SK-N-SH (cell line): ENCODE data around the gene RAD51B. TPM values are rescaled to one million over a fixed set of nuclear protein-coding genes. Genes with fewer than 3 reads are reported as not detected.

Experiments used
- CTCF ChIA-PET: fragments of 300-600, 350-600 bp; formaldehyde crosslinking; extraction: SDS; loops from one replicate; lab custom pipeline; 2021; lab: Yijun Ruan, JAX
- POLR2A ChIA-PET: fragments of 350-600 bp; sonication (Branson Sonifier 250); formaldehyde crosslinking; extraction: SDS; loops from one replicate; lab custom pipeline; 2020; ENCODE audit warnings: antibody characterized with exemption, inconsistent platforms; lab: Yijun Ruan, JAX
- DNase-seq: peaks from one replicate; pipeline ENCODE4 v3.0.0; 2012
- H2AFZ ChIP-seq: fragments of 200-600 bp; sonication (generic); 2 replicates; pipeline ENCODE4 v1.8.1; 2016; ENCODE audit warnings: antibody characterized with exemption, mild to moderate bottlenecking, low read depth
- H3F3A ChIP-seq: fragments of 200-600 bp; sonication (generic); replicated peaks from 2 replicates; pipeline ENCODE3; 2016; ENCODE audit warnings: antibody characterized with exemption, mild to moderate bottlenecking; ENCODE audit not compliant: insufficient read depth
- H3K27ac ChIP-seq, 2 experiments: fragments of 200-500 bp in 1 of 2; fragments of 200-600 bp in 1 of 2; sonication (Bioruptor generic) in 1 of 2; sonication (generic), shearing (Covaris generic) in 1 of 2; 2 replicates each; pipeline versions ENCODE4 v1.5.1 to v1.6.1; 2014 to 2016; ENCODE audit warnings: low read depth in 2 of 2, inconsistent platforms in 1 of 2, low read length in 1 of 2, mild to moderate bottlenecking in 1 of 2, mixed read lengths in 1 of 2
- H3K27me3 ChIP-seq: fragments of 200-600 bp; sonication (generic), shearing (Covaris generic); 2 replicates; pipeline ENCODE4 v1.6.1; 2016; ENCODE audit warnings: mixed run types; ENCODE audit not compliant: insufficient read depth
- H3K36me3 ChIP-seq, 2 experiments: fragments of 200-500 bp in 1 of 2; fragments of 200-600 bp in 1 of 2; sonication (Bioruptor generic) in 1 of 2; sonication (generic) in 1 of 2; replicated peaks in 1 of 2; 2 replicates each; pipeline versions ENCODE3 to v1.5.1; 2014 to 2016; ENCODE audit warnings: low read length in 1 of 2, mild to moderate bottlenecking in 1 of 2; ENCODE audit not compliant: insufficient read depth in 2 of 2, control insufficient read depth in 1 of 2
- H3K4me1 ChIP-seq, 2 experiments: fragments of 200-500 bp in 1 of 2; fragments of 200-600 bp in 1 of 2; sonication (Bioruptor generic) in 1 of 2; sonication (generic), shearing (Covaris generic) in 1 of 2; 2 replicates each; pipeline versions ENCODE4 v1.5.1 to v1.6.1; 2014 to 2016; ENCODE audit warnings: low read depth in 1 of 2, low read length in 1 of 2, mixed run types in 1 of 2; ENCODE audit not compliant: insufficient read depth in 2 of 2, control insufficient read depth in 1 of 2
- H3K4me2 ChIP-seq: fragments of 200-600 bp; sonication (generic), shearing (Covaris generic); 2 replicates; pipeline ENCODE4 v1.6.1; 2017; ENCODE audit warnings: mixed run types
- H3K4me3 ChIP-seq, 2 experiments: fragments of 200-500 bp in 1 of 2; fragments of 200-600 bp in 1 of 2; sonication (Bioruptor generic) in 1 of 2; sonication (generic), shearing (Covaris generic) in 1 of 2; 2 replicates each; pipeline versions ENCODE4 v1.5.1 to v1.8.1; 2014 to 2016; ENCODE audit warnings: low read depth in 2 of 2, inconsistent platforms in 1 of 2, low read length in 1 of 2, mild to moderate bottlenecking in 1 of 2, mixed read lengths in 1 of 2, moderate library complexity in 1 of 2
- H3K79me2 ChIP-seq: fragments of 200-600 bp; sonication (generic); 2 replicates; pipeline ENCODE4 v1.8.1; 2017; ENCODE audit warnings: mild to moderate bottlenecking; ENCODE audit not compliant: insufficient read depth
- H3K9ac ChIP-seq: fragments of 200-600 bp; sonication (generic); 2 replicates; pipeline ENCODE4 v1.6.1; 2017; ENCODE audit warnings: mixed run types
- H3K9me2 ChIP-seq: fragments of 200-600 bp; sonication (generic); 2 replicates; pipeline ENCODE4 v1.6.1; 2017; ENCODE audit warnings: mixed run types
- H3K9me3 ChIP-seq: fragments of 200-600 bp; sonication (generic); 2 replicates; pipeline ENCODE4 v1.6.1; 2017; ENCODE audit warnings: mixed run types, mild to moderate bottlenecking, moderate library complexity
- H4K20me1 ChIP-seq: fragments of 200-600 bp; sonication (generic); 2 replicates; pipeline ENCODE4 v1.6.1; 2017; ENCODE audit warnings: mild to moderate bottlenecking, mixed run types; ENCODE audit not compliant: insufficient read depth
- ELF1 ChIP-seq: IDR thresholded peaks from 2 replicates; pipeline ENCODE4 v1.4.0; 2012
- EP300 ChIP-seq, 2 experiments: IDR thresholded peaks; 2 replicates each; pipeline versions ENCODE4 v1.4.0 to v1.6.1; 2012; ENCODE audit warnings: borderline replicate concordance in 1 of 2, low read depth in 1 of 2, low read length in 1 of 2
- FOSL2 ChIP-seq: IDR thresholded peaks from 2 replicates; pipeline ENCODE4 v1.4.0; 2012; ENCODE audit warnings: low read depth, mild to moderate bottlenecking, moderate library complexity, borderline replicate concordance
- FOXJ3 ChIP-seq: sonication (generic); formaldehyde crosslinking; IDR thresholded peaks from 2 replicates; pipeline ENCODE4 v1.5.1; 2020; ENCODE audit warnings: mild to moderate bottlenecking, missing genetic modification reagents
- GABPA ChIP-seq: IDR thresholded peaks from 2 replicates; pipeline ENCODE4 v1.4.0; 2012; ENCODE audit warnings: low read depth, mild to moderate bottlenecking
- JUND ChIP-seq: IDR thresholded peaks from 2 replicates; pipeline ENCODE4 v1.4.0; 2012
- PBX3 ChIP-seq: IDR thresholded peaks from 2 replicates; pipeline ENCODE4; 2012
- POLR2AphosphoS5 ChIP-seq: IDR thresholded peaks from 2 replicates; pipeline ENCODE4 v1.6.1; 2012; ENCODE audit warnings: low read depth, low read length
- RAD21 ChIP-seq: IDR thresholded peaks from 2 replicates; pipeline ENCODE4 v1.6.1; 2012; ENCODE audit warnings: mild to moderate bottlenecking, low read length
- RCOR1 ChIP-seq: fragments of 150-350 bp; IDR thresholded peaks from 2 replicates; pipeline ENCODE4 v1.6.1; 2017; ENCODE audit warnings: antibody characterized with exemption, low read length
- REST ChIP-seq: IDR thresholded peaks from 2 replicates; pipeline ENCODE4 v1.6.1; 2012; ENCODE audit warnings: mild to moderate bottlenecking, low read depth, low read length, moderate library complexity
- RFX5 ChIP-seq: IDR thresholded peaks from 2 replicates; pipeline ENCODE4 v1.6.1; 2012; ENCODE audit warnings: mild to moderate bottlenecking, improper control_type of control experiment, low read length
- SIN3A ChIP-seq: IDR thresholded peaks from 2 replicates; pipeline ENCODE4 v1.6.1; 2012; ENCODE audit warnings: low read depth, mild to moderate bottlenecking, low read length, moderate library complexity, borderline replicate concordance
- SMC3 ChIP-seq: IDR thresholded peaks from 2 replicates; pipeline ENCODE4 v1.6.1; 2012; ENCODE audit warnings: low read depth, low read length, improper control_type of control experiment
- TAF1 ChIP-seq: IDR thresholded peaks from 2 replicates; pipeline ENCODE4 v1.6.1; 2012; ENCODE audit warnings: low read depth, mild to moderate bottlenecking, low read length, moderate library complexity, borderline replicate concordance
- TCF12 ChIP-seq: IDR thresholded peaks from 2 replicates; pipeline ENCODE4 v1.4.0; 2012
- TEAD4 ChIP-seq: IDR thresholded peaks from 2 replicates; pipeline ENCODE4 v1.4.0; 2012; ENCODE audit warnings: mild to moderate bottlenecking, borderline replicate concordance; ENCODE audit not compliant: insufficient read depth
- USF1 ChIP-seq: IDR thresholded peaks from 2 replicates; pipeline ENCODE4 v1.4.0; 2012; ENCODE audit warnings: low read depth, borderline replicate concordance
- ZBTB33 ChIP-seq: IDR thresholded peaks from 2 replicates; pipeline ENCODE4 v1.4.0; 2012; ENCODE audit warnings: low read depth, borderline replicate concordance
- WGBS: methylation state at CpG from one replicate; pipeline ENCODE4 v1.1.6; 2017; ENCODE audit warnings: low lambda C conversion rate; 5-methylcytosine and 5-hydroxymethylcytosine counted together
- polyA plus RNA-seq, 3 experiments: library from polyadenylated mRNA; depleted of rRNA; stranded (reverse); fragments of >200 nt; gene quantifications; 2 replicates each; pipeline ENCODE4 v1.2.3, GENCODE V29; 2012

Gene RAD51B
- polyA plus RNA-seq, 1 of the 3 experiments (the other 2 are of a cell fraction), result 6.0 TPM

- Histone ChIP-seq H3K4me3 (no peak overlapping the region), H3K36me3 (no peaks in the 10 kb centered on the region), H3F3A (no peaks in the 10 kb centered on the region), H2AFZ (no peak overlapping the region), H3K9me3 (no peaks in the 10 kb centered on the region), H3K4me1 (peaks cover 3 to 14% of the 10 kb centered on the region in 2 experiments; a peak in 3 of 4 replicates), H3K79me2 (no peaks in the 10 kb centered on the region), H4K20me1 (no peaks in the 10 kb centered on the region), H3K4me2 (no peak overlapping the region), H3K9ac (no peak overlapping the region), H3K9me2 (no peaks in the 10 kb centered on the region), H3K27me3 (no peaks in the 10 kb centered on the region)
- ChIA-PET CTCF (no interaction called here), POLR2A (no interaction called here)
- 100% methylated on average over 3 of the region's 4 CpGs for WGBS
- no peak for DNase-seq
- TF ChIP-seq RFX5 (no peak), EP300 (IDR thresholded peaks at IDR 0.05; ENCODE audit: borderline replicate concordance in 1 of 2, low read depth in 1 of 2, low read length in 1 of 2) (no peak), FOSL2 (no peak), POLR2AphosphoS5 (no peak), REST (no peak), USF1 (no peak)
- TF ChIP-seq, all 33 proteins: peak for 0
- no peak overlapping the region for H3K27ac ChIP-seq
Measured at GRCh38 chr14:68471964-68472508, 652.5 kb downstream of the RAD51B start.

- Histone ChIP-seq H2AFZ (no peak overlapping the region), H3K9me2 (no peaks in the 10 kb centered on the region), H3K36me3 (no peaks in the 10 kb centered on the region), H3K4me3 (no peak overlapping the region), H3K4me1 (peaks cover 4 to 16% of the 10 kb centered on the region in 2 experiments; a peak in 3 of 4 replicates), H3F3A (no peaks in the 10 kb centered on the region), H3K9ac (no peak overlapping the region), H3K27ac (no peak overlapping the region), H3K9me3 (no peaks in the 10 kb centered on the region), H4K20me1 (no peaks in the 10 kb centered on the region), H3K27me3 (no peaks in the 10 kb centered on the region), H3K79me2 (no peaks in the 10 kb centered on the region), H3K4me2 (no peak overlapping the region)
- 70% methylated on average over 4 of the region's 4 CpGs for WGBS
- no peak for DNase-seq
- CTCF ChIA-PET, result no interaction called here
- POLR2A ChIA-PET, result no interaction called here
- TF ChIP-seq RAD21 (no peak), SIN3A (no peak), PBX3 (no peak), USF1 (no peak), TCF12 (no peak), SMC3 (no peak), EP300 (IDR thresholded peaks at IDR 0.05; ENCODE audit: borderline replicate concordance in 1 of 2, low read depth in 1 of 2, low read length in 1 of 2) (no peak), RCOR1 (no peak), TEAD4 (no peak), GABPA (no peak), RFX5 (no peak), TAF1 (no peak), ELF1 (no peak), ZBTB33 (no peak), JUND (no peak), FOXJ3 (CRISPR knock-in tag) (no peak), POLR2AphosphoS5 (no peak)
Measured at GRCh38 chr14:68473069-68473468, 653.5 kb downstream of the RAD51B start.
